NCI-H82 (cell line): ENCODE measurements around the gene GALNT18.
A peak's percentile ranks its signal among the peaks of the same experiment; 100 is the strongest.

Experiments used
- DNase-seq: peaks from one replicate; lab custom pipeline; 2025; lab: John Stamatoyannopoulos, UW

The GALNT18 gene

DNA sequence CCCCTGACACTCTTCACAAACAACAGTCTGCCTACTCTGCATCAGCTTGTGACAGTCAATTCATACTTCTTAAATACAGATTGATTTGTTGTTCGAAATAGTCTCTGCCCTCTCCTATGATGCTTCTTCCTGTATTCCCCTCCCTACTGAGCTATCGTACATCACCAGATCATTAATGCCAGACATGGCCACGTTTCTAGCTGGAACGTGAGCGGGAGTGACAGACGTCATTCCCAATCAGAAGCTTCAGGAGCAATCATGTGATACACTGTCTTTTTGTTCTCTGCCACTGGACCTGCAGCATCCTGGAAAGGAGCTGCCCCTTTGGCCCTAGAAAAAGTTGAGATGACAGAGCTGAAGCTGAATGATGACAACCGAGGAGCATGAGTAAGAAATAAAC is 317.3 kb downstream of the GALNT18 start:
- no peak for DNase-seq

DNA sequence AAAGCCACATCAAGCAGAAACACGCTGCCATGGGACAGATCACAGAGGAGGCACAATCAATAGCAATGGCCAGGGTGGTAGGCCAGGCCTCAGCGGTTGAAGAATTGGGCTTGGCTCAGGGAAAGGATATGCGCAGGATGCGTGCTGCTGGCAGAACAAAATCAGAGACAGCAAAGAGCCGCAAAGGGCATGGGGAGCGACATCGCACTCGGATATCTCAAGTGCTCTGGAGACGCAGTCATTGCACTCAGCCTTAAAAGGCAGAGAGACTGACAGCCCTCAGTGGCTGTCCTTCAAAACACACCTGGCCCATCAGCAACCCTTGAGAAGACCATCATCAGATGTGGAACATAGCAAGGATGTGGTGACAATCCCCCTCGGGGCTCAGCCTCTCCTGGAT is 319.2 kb downstream of the GALNT18 start:
- DNase-seq, result no peak

DNA sequence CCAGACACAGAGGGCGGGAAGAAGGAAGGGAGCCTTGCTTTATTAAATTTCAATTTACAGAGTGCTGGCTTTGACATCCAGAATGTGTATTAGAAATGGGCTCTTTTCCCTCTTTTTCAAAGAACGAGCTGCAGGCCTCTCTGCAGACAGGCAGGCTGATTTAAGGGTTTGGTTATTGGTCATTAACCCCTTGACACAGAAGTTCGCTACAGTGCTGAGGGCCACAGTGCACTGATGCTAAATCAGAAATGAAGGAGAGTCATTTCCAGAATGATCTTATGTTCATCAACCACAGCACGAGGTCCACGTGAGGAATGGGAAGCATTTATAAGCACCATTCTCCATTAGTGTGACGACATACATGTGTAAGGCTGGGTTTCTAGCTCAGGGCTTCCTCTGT is 320.6 kb downstream of the GALNT18 start:
- DNase-seq, result no peak

DNA sequence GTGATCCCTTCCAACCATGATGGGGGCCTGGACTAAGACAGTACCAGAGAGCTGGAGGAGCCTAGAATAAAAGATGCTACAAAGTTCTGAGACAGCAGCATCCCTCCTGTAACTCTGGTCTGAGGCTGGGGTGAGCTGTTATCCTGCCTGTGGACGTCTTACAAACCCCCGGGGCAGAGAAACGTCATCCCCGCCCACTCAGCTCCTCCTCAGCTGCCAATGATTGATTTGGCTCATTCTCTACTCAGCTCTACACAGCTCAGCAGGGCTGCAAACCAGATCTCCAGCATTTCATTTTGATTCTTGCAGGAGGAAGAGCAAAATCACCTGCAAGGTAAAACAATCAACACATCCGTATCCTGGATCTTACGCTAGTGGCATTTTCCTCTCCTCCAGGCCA is 324.2 kb downstream of the GALNT18 start:
- no peak for DNase-seq

DNA sequence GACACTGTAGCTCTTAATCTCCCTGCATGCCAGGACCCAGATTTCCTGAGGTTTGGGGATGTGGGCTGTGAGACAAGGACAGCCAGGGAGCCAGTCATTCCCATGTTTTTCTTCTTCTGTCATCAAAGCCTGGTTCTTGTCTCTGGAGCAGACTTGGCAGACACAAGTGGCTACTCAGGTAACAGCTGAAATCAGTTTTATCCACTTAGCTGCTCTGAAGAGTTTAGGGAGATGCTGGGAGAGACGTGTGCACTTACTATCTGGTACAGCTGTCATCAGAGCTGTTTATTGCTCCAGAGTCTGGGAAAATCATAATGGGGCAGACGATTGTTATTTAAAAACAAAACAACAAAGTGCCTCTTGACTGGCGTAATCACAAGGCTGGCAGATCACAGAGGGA is 325.4 kb downstream of the GALNT18 start:
- DNase-seq, result peak; percentile 30

DNA sequence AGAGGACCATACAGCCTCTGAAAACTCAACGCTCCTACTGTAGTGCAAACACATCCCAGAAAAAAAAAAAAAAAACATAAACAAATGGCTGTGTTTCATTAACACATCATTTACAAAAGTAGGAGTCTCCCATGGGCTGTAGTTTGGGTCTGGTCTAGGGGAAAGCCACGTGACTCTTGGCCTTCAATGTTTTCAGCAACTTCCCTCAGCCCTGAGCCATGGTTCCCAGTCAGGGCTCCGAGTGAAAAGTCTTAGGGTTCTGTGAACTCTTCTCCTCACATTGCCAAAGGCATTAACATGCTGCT is 327.3 kb downstream of the GALNT18 start:
- DNase-seq, result no peak

DNA sequence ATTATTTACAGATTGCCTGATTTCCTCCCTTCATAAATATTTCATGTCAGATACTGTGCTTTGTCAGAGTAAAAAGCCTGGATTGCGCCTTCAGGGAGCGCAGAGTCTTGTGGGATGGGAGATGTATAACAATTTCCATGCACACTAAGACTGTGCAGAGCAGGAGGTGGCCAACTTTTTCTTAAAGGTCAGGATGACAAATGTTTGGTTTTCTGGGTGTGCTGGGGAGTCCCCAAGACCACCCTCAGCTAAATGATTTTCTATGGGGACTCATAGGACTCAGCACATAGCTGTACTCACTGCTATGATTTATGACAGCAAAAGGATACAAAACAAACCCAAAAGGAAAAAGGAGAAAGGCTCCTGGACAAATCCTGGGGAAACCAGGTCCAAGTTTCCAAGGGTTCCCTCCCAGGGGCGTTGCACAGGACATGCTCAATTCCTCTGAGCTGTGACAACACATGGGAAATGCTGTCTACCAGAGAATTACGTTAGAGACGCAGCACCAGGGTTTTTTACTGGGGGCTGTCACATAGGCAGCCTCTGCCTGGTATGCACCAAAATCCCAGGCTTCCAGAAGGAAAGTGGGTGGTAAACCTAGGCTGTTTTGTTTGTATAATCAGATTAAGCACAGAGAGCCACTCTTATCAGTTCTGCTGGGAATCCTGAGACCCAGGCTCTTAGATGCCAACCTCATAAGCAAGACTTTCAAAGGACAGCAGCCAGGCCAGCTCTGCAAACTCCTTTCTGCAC is 327.8 kb downstream of the GALNT18 start:
- DNase-seq, result peak; percentile 11

DNA sequence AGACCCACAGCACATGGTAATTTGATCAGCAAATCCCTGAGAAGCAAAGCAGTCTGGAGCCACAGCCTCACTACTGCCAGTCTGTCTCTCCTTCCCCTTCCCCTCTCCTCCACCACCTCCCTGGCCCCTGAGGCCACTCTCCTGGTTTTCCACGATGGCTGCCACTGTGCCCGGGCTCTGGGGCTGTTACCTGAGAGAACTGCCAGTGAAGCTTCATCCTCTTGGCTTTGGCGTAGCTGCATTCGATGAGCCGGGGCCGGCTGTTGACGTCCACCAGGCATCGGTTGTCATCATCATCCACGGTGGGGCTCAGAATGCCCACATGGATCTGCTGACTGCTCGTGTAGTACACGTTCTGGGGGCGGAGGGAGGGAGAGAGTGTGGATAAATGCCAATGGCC is 329.0 kb downstream of the GALNT18 start:
- no peak for DNase-seq

DNA sequence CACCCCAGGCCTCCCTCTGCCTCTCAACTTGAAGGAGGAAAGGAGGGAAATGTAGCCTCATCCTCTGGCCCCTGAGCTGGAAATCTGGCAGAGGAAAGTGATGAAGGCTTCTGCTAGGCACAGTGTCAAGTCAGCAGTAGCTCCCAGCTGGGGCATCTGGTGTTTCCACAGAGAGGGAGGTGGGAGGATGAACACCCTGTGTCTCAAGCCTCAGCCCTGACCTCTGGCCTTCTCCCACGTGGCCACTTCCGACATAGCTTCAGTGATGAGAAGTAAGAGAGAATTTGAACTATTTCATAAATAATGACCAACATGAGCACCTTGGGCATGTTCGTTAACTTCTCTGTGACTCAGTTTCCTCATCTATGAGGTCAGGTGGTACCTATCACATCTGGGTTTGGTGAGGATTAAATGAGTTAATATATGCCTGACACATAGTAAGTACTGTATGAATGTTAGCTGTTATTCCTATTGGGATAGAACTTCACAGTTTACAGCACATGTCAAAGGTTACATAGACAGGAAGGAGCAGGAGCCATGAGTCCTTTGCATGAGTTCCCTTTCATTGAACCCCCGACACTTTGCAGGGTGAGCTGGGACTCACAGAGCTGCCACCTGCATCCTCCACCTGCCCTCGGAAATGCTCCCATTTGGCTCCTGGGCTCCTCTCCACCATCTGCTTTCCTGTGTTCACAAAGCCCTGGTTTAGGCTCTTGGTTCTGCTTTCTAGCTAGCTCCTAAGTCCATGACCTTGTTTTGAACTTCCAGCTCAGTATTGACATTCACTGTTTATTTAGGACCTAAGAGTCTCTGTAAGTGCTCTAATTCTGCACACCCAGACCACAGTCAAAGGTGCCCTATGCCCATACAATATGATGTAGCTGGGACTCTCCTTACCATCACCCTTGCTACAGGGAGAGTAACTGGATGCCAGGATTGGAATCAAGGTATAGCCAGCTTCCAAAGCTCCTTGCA is 330.5 kb downstream of the GALNT18 start:
- no peak for DNase-seq

DNA sequence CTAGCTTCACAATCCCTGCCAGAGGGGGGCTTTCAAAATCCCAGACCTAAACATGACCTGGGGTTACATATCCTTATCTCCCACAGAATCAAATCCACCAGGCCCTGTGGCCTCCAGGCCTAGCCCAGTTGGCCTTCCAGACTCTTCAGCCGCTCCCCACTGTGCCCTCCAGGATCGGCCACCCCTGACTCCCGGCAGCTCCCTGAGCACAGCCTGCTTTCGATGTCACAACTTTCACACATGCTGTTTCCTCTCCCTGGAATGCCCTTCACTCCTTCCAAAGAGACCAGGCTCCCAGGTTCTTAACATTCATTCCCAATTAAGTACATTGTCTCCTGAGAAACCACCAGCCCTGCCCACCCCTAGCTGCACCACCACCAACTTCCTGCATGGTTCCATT is 331.5 kb downstream of the GALNT18 start:
- no peak for DNase-seq

DNA sequence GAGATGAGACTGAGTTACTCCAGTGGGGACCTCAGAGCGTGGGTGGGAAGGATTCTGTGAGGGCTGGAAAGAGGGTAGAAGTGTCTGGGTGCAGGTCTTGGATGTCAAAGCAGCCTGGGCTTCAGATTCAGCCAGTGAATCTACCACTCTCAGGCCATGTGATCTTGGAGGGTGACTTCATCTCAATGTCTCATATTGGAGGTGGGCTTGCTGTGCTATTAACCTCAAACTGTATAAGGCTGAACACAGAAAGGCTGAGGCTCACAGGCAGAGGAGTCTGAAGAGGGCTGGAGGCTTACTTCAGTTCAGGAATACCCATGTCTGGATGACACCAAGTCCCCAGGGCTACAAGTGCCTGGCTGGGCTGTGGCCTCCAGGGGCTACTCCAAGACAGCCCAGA is 332.1 kb downstream of the GALNT18 start:
- no peak for DNase-seq

DNA sequence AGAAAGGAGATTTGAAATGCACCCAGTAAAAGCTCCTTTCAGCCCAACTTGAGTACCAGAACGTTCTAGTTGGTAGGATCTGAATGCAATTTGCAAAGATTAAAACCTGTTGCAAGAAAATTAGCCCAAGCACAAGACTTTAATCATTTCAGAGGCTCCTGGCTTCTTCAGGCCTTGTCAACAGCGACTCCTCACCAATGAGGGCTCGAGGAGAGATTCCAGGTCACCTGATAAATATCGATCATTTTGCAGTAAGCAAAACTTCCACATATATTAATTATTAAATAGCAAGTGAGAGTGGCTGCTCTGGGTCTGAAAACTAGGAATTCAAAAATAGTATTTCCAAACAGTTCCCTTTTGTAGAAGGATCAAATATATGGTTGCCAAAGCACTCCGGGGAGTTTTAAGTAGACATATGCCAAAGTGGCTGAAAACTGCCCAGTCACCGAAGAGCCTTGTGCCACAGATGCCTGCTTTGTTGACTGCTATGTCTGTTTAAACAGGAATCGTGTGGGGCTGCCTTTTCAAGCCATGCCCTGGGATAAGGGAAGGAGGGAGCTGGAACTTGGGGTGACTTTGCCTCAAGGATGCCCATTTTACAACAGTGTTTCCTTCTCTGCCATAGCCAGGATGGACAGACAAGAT is 332.7 kb downstream of the GALNT18 start:
- no peak for DNase-seq

DNA sequence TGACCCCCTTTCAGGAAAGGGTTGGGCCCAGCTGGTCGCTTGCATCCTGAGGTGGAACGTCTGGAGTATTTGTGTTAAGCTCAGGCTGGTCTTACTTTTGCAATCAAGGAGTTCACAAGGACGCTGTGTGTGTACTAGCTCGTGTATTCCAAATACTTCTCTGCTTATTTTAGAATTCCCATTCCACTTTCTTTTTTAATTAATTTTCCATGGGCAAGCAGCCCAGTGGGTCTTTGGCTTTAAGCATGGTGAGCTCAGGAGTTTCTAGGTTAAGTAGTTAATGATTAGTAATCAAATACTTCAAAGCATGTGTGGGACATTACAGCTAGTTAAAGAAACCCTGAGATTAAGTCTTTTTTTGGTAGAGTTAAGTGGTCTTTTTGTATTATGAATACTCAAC is 337.3 kb downstream of the GALNT18 start:
- no peak for DNase-seq

DNA sequence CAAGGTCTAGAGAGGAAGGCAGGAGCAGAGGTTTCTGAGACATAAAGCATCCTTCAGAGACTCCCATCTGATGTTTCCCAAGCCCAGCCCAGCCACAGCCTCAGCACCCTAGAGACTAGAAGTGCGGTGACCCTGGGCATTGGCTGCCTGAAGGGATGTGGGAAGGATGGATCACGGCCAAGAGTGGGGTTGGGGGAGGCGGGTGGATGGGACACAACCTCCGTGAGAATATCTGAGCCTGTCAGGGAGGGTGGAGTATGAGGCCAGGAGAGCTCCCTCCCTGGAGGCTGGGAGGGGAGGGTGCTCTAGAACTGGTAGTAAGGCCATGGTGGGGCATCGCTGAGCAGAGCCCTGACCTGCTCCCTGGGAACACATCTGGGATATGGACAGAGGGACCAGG is 340.2 kb downstream of the GALNT18 start:
- DNase-seq, result no peak

DNA sequence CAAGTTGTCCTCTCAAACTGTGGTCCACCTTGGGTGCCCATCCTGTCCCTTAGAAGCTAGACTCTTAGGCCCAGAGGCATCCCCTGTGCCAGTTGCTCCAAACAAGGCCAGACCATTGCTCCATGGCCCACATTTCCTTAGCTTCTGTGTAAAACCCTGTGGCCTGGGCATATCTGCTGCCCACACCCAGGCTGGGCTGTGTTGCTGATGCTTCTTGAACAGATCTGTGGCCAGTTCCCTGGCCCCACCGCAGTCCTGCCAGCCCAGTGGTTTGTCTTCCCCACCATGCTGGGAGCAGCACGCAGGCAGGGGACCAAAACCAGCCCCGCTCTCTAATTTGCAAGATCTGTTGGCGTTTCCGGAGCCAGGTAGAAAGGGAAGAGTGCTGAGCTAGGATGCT is 341.0 kb downstream of the GALNT18 start:
- no peak for DNase-seq

DNA sequence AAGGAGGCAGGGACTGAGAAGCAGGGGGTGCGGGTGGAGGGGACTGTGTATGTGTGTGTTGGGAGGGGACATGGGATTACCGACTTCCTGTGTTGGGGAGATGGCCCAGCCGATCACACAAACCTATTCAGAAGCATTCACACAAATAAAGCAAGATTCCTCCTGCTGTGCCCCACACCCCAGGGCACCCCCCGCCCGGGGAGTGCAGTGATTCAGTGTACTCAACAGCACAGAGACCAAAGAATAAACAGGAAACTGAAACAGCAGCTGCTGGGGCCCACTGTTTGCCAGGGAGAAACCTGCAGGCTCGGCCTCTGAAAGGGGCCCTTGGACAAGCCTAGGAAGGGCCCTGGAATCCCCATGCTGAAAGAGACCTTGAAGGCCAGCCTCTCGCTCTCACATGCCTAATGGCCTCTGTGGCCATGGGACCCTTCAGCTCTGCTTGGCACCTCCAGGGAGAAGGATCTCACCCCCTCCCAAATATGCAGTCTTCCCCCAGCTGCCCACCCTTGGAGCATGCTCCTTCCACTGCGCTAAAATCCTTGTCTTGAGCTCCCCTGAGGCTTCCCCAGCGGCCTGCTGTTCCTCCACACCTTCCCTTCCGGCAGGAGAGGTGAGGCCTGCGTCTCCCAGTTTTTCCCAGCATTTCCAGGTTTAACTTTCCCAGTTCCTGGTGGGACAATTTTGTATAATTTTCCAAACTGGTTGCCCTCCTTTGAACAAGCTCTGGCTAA is 341.7 kb downstream of the GALNT18 start:
- DNase-seq, result no peak

DNA sequence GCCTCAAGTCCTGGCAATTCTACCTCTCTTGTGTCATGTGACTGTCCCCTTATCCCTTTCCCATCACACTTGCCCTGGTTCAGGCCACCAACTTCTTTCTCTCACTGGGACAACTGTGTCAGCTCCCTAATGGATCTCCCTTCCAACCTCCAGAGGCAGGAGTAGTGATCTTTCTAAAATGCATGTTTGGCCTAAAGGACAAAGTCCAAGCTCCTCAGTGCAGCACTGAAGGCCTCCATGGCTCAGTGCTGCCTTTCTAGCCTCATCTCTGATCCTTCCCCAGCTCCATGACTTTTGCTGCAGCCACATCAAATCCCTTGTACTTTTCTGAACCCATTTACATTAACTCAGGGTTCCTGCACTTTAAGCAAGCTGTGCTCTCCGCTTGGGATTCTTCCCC is 349.6 kb downstream of the GALNT18 start:
- DNase-seq, result no peak

DNA sequence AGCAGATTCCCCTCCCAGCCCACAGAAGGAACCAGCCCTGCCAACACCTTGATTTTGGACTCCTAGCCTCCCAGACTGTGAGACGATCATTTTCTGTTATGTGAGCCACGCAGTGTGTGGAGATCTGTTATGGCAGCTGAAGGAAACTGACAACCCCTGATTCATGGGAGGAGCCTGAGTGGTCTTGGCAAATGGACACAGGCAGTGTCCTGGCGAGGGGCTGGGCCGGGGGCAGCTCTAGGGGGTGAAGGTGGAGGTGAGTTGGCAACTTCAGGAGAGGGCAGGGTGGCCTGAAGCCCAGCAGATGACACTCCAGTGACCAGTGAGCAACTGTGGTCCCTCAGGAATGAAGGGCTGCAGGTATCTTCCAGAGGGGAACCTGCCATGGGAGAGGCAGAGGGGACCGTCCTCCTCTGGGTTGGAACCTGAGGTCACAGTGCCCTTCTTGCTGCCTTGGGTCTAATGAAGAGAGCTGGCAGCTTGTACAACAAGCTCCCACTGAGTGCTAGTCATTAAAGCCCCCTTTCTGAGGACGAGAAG is 351.5 kb downstream of the GALNT18 start:
- DNase-seq, result no peak

DNA sequence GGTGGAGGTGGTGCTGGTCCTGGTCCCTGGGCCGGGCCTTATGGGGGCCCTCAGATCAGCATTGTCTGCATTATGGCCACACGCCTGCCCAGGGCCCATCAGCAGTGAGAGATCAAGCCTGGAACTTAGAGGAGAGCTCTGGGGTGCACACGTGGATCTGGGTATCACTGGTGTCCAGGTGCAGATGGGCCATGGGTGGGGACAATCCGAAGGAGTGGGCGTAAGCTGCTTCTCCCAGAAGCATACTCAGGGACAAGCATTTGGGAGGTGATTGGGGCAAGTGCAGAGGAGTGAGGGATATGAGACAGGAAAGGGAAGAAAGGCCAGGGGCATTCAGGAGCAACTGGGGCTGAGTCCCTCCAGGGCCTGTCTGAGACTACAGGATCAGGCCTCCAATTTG is 353.1 kb downstream of the GALNT18 start:
- DNase-seq, result no peak

DNA sequence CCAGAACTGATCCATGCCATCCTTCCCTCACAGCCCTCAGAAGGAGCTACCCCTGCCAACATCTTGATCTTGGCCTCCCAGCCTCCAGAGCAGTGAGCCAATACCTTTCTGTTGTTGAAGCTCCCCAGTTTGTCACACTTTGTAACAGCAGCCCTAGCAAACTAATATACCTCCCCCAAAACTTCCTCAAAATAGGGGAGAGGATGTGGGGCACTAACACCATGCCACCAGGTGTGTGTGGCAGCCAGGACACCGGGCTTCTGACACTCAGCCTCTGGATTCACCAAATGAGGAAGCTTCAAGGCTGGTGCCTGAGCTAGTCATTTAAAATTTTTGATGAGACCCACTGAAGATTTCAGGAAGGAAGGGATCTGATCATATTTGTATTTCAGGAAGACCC is 353.7 kb downstream of the GALNT18 start:
- DNase-seq, result no peak

DNA sequence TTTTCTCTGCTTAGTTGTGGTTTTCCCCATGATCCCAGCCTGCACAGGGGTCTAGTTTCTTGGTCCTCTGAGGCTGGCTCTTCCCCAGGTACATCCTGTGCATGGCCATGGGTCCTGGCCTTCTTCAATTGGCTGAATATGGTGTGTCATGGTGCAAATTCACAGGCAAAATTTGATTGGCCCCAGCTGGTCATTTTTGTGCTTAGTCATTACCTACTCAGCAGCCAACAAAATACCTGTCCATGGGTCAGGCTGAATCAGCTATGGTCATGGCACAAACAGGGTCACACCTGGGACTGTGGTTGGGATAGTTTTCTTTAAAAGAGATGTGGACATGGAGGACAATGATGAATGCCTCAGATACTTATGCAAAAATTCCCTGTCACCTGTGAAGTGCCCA is 354.5 kb downstream of the GALNT18 start:
- DNase-seq, result no peak

DNA sequence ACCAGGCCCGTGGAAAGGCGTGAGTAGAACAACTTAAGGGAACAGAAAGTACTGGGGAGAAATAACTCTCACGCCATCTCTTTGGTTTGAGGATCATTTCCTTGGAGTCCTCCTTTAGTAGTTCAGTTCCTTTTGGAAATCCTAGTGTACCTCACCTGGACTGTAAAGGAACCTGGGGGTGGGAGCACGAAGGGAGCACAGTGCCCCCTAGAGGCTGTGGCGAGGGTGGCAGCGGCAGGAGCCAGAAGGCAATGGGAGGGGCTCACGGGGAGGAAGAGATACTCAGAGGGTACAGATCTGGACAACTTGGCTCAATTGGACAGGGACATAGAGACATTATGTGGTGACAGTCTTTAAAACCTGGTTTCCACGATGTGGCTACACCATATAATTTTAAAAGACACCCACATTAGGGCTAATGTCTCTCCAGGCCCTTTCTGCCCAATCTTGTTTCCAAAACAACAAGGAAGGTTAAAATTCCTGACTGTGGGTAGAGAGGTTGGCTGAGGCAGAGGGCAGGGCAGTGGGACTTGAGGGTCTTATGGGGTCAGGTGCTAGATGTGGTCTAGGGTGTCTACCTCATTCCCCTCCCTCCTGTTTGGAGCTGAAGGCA is 355.7 kb downstream of the GALNT18 start:
- DNase-seq, result peak; percentile 44
